H1 (cell line): ENCODE data around the gene IWS1. TPM values are rescaled to one million over a fixed set of nuclear protein-coding genes. Genes with fewer than 3 reads are reported as not detected.

Source experiments
- CTCF ChIA-PET: fragments of 300-600 bp; sonication (Branson Sonifier 250); formaldehyde crosslinking; loops from one replicate; lab custom pipeline; 2021; ENCODE audit not compliant: partially characterized antibody; lab: Charles Lee
- POLR2A ChIA-PET: fragments of 300-600 bp; sonication (Branson Sonifier 250); formaldehyde crosslinking; loops from one replicate; lab custom pipeline; 2021; ENCODE audit warnings: inconsistent platforms; ENCODE audit not compliant: partially characterized antibody; lab: Charles Lee
- DNase-seq, 2 experiments: peaks; one replicate each; pipeline versions ENCODE4 v3.0.0 to v3.0.0-alpha.2; 2010 to 2022; ENCODE audit warnings: low spot score in 2 of 2, low read depth in 1 of 2, mixed read lengths in 1 of 2
- FAIRE-seq: peaks from 2 replicates; lab custom pipeline; 2011; peaks lifted over from hg19 to GRCh38; lab: Jason Lieb, UNC
- H2AFZ ChIP-seq: 2 replicates; pipeline ENCODE4 v1.8.1; 2012; ENCODE audit warnings: low read length, inconsistent platforms
- H2AK5ac ChIP-seq: 2 replicates; pipeline ENCODE4 v1.6.1; 2013; ENCODE audit warnings: low read depth, low read length
- H2BK120ac ChIP-seq: replicated peaks from 2 replicates; pipeline ENCODE3; 2013; ENCODE audit warnings: low read depth, low read length, inconsistent platforms
- H2BK12ac ChIP-seq: 2 replicates; pipeline ENCODE4 v1.6.1; 2013; ENCODE audit warnings: low read depth, low read length
- H2BK15ac ChIP-seq: 2 replicates; pipeline ENCODE4 v1.6.1; 2013; ENCODE audit warnings: low read length
- H2BK20ac ChIP-seq: 2 replicates; pipeline ENCODE4 v1.6.1; 2013; ENCODE audit warnings: low read length
- H2BK5ac ChIP-seq: 2 replicates; pipeline ENCODE4 v1.6.1; 2013; ENCODE audit warnings: low read depth, low read length
- H3K14ac ChIP-seq: 2 replicates; pipeline ENCODE4 v1.6.1; 2013; ENCODE audit warnings: inconsistent platforms; ENCODE audit not compliant: insufficient read length
- H3K18ac ChIP-seq: 2 replicates; pipeline ENCODE4 v1.6.1; 2013; ENCODE audit warnings: low read length; ENCODE audit errors: extremely low read depth
- H3K23ac ChIP-seq: 2 replicates; pipeline ENCODE4 v1.6.1; 2013; ENCODE audit warnings: inconsistent platforms; ENCODE audit not compliant: insufficient read length
- H3K23me2 ChIP-seq: 2 replicates; pipeline ENCODE4 v1.6.1; 2013; ENCODE audit warnings: low read depth, low read length
- H3K27ac ChIP-seq: 2 replicates; pipeline ENCODE4 v1.6.1; 2011; ENCODE audit warnings: low read depth, low read length, inconsistent platforms
- H3K27me3 ChIP-seq, 4 experiments: replicated peaks in 1 of 4; 1 replicate in 1 of 4; 2 replicates in 3 of 4; pipeline versions ENCODE4 v1.6.1 to v1.8.1; 2011 to 2013; ENCODE audit warnings: low read length in 3 of 4, mild to moderate bottlenecking in 3 of 4, inconsistent platforms in 2 of 4, mixed read lengths in 2 of 4, moderate library complexity in 1 of 4; ENCODE audit not compliant: control insufficient read depth in 3 of 4, insufficient read depth in 3 of 4; ENCODE audit errors: extremely low read depth in 1 of 4
- H3K36me3 ChIP-seq, 4 experiments: 2 replicates each; pipeline versions ENCODE4 v1.6.1 to v1.8.1; 2011 to 2013; ENCODE audit warnings: mild to moderate bottlenecking in 4 of 4, low read length in 3 of 4, moderate library complexity in 2 of 4, control low read depth in 1 of 4, inconsistent platforms in 1 of 4; ENCODE audit not compliant: insufficient read depth in 4 of 4, control insufficient read depth in 2 of 4
- H3K4ac ChIP-seq: replicated peaks from 2 replicates; pipeline ENCODE3; 2013; ENCODE audit warnings: low read length, low read depth, mixed read lengths, inconsistent platforms; ENCODE audit not compliant: insufficient read length
- H3K4me1 ChIP-seq, 4 experiments: replicated peaks in 1 of 4; 1 replicate in 1 of 4; 2 replicates in 3 of 4; pipeline versions ENCODE4 v1.6.1 to v1.8.1; 2011 to 2013; ENCODE audit warnings: low read length in 3 of 4, inconsistent platforms in 2 of 4, mixed read lengths in 1 of 4; ENCODE audit not compliant: insufficient read depth in 4 of 4, control insufficient read depth in 3 of 4
- H3K4me2 ChIP-seq, 2 experiments: 2 replicates each; pipeline versions ENCODE4 v1.6.1 to v1.8.1; 2011 to 2013; ENCODE audit warnings: low read depth in 2 of 2, low read length in 2 of 2, control low read depth in 1 of 2, inconsistent platforms in 1 of 2, mild to moderate bottlenecking in 1 of 2; ENCODE audit not compliant: insufficient read depth in 1 of 2
- H3K4me3 ChIP-seq, 4 experiments: fragments of 200-600, 300-600 bp in 1 of 4; sonication (generic), shearing (Covaris generic), sonication (Bioruptor Twin) in 1 of 4; 2 replicates each; pipeline versions ENCODE4 v1.5.1 to v1.8.1; 2011 to 2016; ENCODE audit warnings: low read length in 4 of 4, low read depth in 3 of 4, control low read depth in 2 of 4, inconsistent platforms in 2 of 4, mild to moderate bottlenecking in 2 of 4, mixed read lengths in 1 of 4, moderate library complexity in 1 of 4; ENCODE audit not compliant: insufficient read depth in 2 of 4; ENCODE audit errors: extremely low read depth in 1 of 4
- H3K56ac ChIP-seq: replicated peaks from 2 replicates; pipeline ENCODE3; 2013; ENCODE audit warnings: low read depth, mild to moderate bottlenecking, mixed read lengths, low read length, inconsistent platforms; ENCODE audit not compliant: insufficient read length
- H3K79me1 ChIP-seq: 2 replicates; pipeline ENCODE4 v1.6.1; 2013; ENCODE audit warnings: low read depth, low read length, control low read depth
- H3K79me2 ChIP-seq, 2 experiments: 2 replicates each; pipeline versions ENCODE4 v1.6.1 to v1.8.1; 2012 to 2013; ENCODE audit warnings: low read length in 2 of 2, mild to moderate bottlenecking in 2 of 2, inconsistent platforms in 1 of 2; ENCODE audit not compliant: insufficient read depth in 2 of 2, control insufficient read depth in 1 of 2
- H3K9ac ChIP-seq, 4 experiments: replicated peaks in 1 of 4; 1 replicate in 1 of 4; 2 replicates in 3 of 4; pipeline versions ENCODE4 v1.6.1 to v1.8.1; 2011 to 2013; ENCODE audit warnings: low read depth in 3 of 4, low read length in 3 of 4, control low read depth in 2 of 4, mild to moderate bottlenecking in 2 of 4, moderate library complexity in 2 of 4, inconsistent platforms in 1 of 4; ENCODE audit errors: extremely low read depth in 1 of 4
- H3K9me3 ChIP-seq, 2 experiments: 2 replicates each; pipeline versions ENCODE4 v1.6.1 to v1.8.1; 2012 to 2013; ENCODE audit warnings: mild to moderate bottlenecking in 2 of 2, moderate library complexity in 2 of 2, control low read depth in 1 of 2, inconsistent platforms in 1 of 2, low read depth in 1 of 2, low read length in 1 of 2, mixed read lengths in 1 of 2; ENCODE audit not compliant: insufficient read depth in 2 of 2
- H4K20me1 ChIP-seq, 2 experiments: replicated peaks in 1 of 2; 2 replicates each; pipeline versions ENCODE3 to v1.8.1; 2011 to 2013; ENCODE audit warnings: inconsistent platforms in 2 of 2, low read length in 2 of 2, mild to moderate bottlenecking in 1 of 2; ENCODE audit not compliant: insufficient read depth in 2 of 2, control insufficient read depth in 1 of 2
- H4K5ac ChIP-seq: 2 replicates; pipeline ENCODE4 v1.6.1; 2013; ENCODE audit warnings: low read length, low read depth, mixed read lengths, inconsistent platforms; ENCODE audit not compliant: insufficient read length
- H4K8ac ChIP-seq: 2 replicates; pipeline ENCODE4 v1.8.0; 2013; ENCODE audit warnings: mild to moderate bottlenecking, moderate library complexity, low read length, inconsistent platforms; ENCODE audit not compliant: insufficient read depth; ENCODE audit errors: extremely low read depth
- H4K91ac ChIP-seq: replicated peaks from 2 replicates; pipeline ENCODE3; 2013; ENCODE audit warnings: low read length, mixed read lengths, inconsistent platforms; ENCODE audit not compliant: insufficient read length
- ASH2L ChIP-seq: fragments of 200-600, 300-600 bp; sonication (generic); IDR thresholded peaks from one replicate; pipeline ENCODE4 v1.7.1; 2017; ENCODE audit warnings: low read length
- BRCA1 ChIP-seq: IDR thresholded peaks from 2 replicates; pipeline ENCODE4 v1.6.1; 2012; ENCODE audit warnings: low read depth, low read length, improper control_type of control experiment
- CHD1 ChIP-seq: IDR thresholded peaks from 2 replicates; pipeline ENCODE4 v1.6.1; 2012; ENCODE audit warnings: low read depth, low read length, improper control_type of control experiment
- CTBP2 ChIP-seq: IDR thresholded peaks from 2 replicates; pipeline ENCODE4 v1.7.0; 2011; ENCODE audit warnings: borderline replicate concordance, mild to moderate bottlenecking, moderate library complexity, mixed read lengths, low read length; ENCODE audit not compliant: insufficient read depth, insufficient read length
- FOSL1 ChIP-seq: IDR thresholded peaks from 2 replicates; pipeline ENCODE4 v1.6.1; 2011; ENCODE audit warnings: mild to moderate bottlenecking, low read depth, low read length, moderate library complexity; ENCODE audit not compliant: insufficient read depth
- HDAC2 ChIP-seq, 2 experiments: fragments of 300-600 bp in 1 of 2; sonication (generic) in 1 of 2; IDR thresholded peaks; 2 replicates each; pipeline ENCODE4 v1.6.1; 2011 to 2012; ENCODE audit warnings: low read depth in 2 of 2, low read length in 2 of 2, mild to moderate bottlenecking in 2 of 2, moderate library complexity in 2 of 2, borderline replicate concordance in 1 of 2, inconsistent platforms in 1 of 2
- KDM1A ChIP-seq: fragments of 200-600, 300-600 bp; sonication (generic); IDR thresholded peaks from 2 replicates; pipeline ENCODE4 v1.7.1; 2016; ENCODE audit warnings: mild to moderate bottlenecking, low read length, borderline replicate concordance
- RXRA ChIP-seq: IDR thresholded peaks from 2 replicates; pipeline ENCODE4 v1.6.1; 2011; ENCODE audit warnings: low read depth, mild to moderate bottlenecking, low read length, moderate library complexity; ENCODE audit not compliant: insufficient read depth
- SIX5 ChIP-seq: IDR thresholded peaks from 2 replicates; pipeline ENCODE4 v1.6.1; 2011; ENCODE audit warnings: mild to moderate bottlenecking, low read depth, low read length
- WGBS, 2 experiments: shearing (Covaris generic) in 1 of 2; methylation state at CpG; one replicate each; pipeline versions ENCODE4 v1.1.6 to v1.1.7; 2013 to 2015; ENCODE audit warnings: low lambda C conversion rate in 2 of 2, mixed read lengths in 2 of 2, inconsistent platforms in 1 of 2, low coverage in 1 of 2, missing lambda C conversion rate in 1 of 2; ENCODE audit not compliant: insufficient replicate concordance in 2 of 2, insufficient coverage in 1 of 2, insufficient read length in 1 of 2; ENCODE audit errors: extremely low coverage in 1 of 2, missing lambda C conversion rate in 1 of 2; 5-methylcytosine and 5-hydroxymethylcytosine counted together
- polyA plus RNA-seq, 7 experiments: library from polyadenylated mRNA; depleted of rRNA in 3 of 7; stranded (reverse) in 5 of 7; unstranded in 2 of 7; fragments of >200 nt in 5 of 7; fragments of 200-250 nt in 2 of 7; gene quantifications; 1 replicate in 5 of 7; 2 replicates in 1 of 7; 4 replicates in 1 of 7; pipeline versions ENCODE4 v1.2.1 to v1.2.3, GENCODE V29; 2011 to 2013; ENCODE audit warnings: missing spikeins in 2 of 7, mixed read lengths in 2 of 7
- total RNA-seq: library from RNA; stranded (reverse); fragmentation: NEBNext Ultra II Directional; extraction: Animal tissue kit (Norgen Biotek cat#: 25700); gene quantifications from 2 replicates; pipeline ENCODE4 v1.2.1, GENCODE V29; 2021

Gene IWS1
- total and polyA plus RNA-seq, 2 of the 8 experiments (the other 6 are each of a cell fraction or from before 2014, with no cell fraction given), result 18.4 to 64.8 TPM

- Histone ChIP-seq H3K4me2 (no peak overlapping the region), H3K27me3 (no peaks in the 10 kb centered on the region), H2BK20ac (no peak overlapping the region), H3K23ac (no peak overlapping the region), H4K5ac (no peak overlapping the region), H2AK5ac (no peak overlapping the region), H3K4ac (no peak overlapping the region), H2AFZ (no peak overlapping the region), H2BK15ac (no peak overlapping the region), H3K36me3 (no peaks in the 10 kb centered on the region), H3K14ac (no peak overlapping the region), H3K23me2 (no peaks in the 10 kb centered on the region), H3K4me3 (no peak overlapping the region), H3K18ac (no peak overlapping the region), H3K79me2 (no peaks in the 10 kb centered on the region), H4K91ac (no peak overlapping the region), H2BK120ac (no peak overlapping the region), H3K79me1 (no peaks in the 10 kb centered on the region), H3K9me3 (0 out of 4 replicates have a peak, but pooled peaks cover 0 to 2% of the 10 kb centered on the region in 2 experiments), H3K27ac (no peak overlapping the region), H3K4me1 (no peaks in the 10 kb centered on the region), H3K56ac (no peak overlapping the region), H4K8ac (no peak overlapping the region), H2BK12ac (no peak overlapping the region), H4K20me1 (no peaks in the 10 kb centered on the region), H2BK5ac (no peak overlapping the region), H3K9ac (no peak overlapping the region)
- DNase-seq (peak in 1 of 2 experiments; percentile 41), FAIRE-seq (no peak)
- 88% methylated on average over 9 of the region's 9 CpGs; no CpG with 5 or more reads in 1 of the 2 experiments for WGBS, 2 experiments
- POLR2A ChIA-PET, result interaction anchor here (1.2 kb wide), 2 partner anchors 8 to 43 kb away, joined by 3 to 4 read pairs; no protein-coding TSS in a partner anchor
- CTCF ChIA-PET, result interaction anchor here (0.8 to 7.6 kb wide), 10 partner anchors 10 to 113 kb away, joined by 3 to 46 read pairs (median 5); no protein-coding TSS in a partner anchor
- TF ChIP-seq BRCA1 (no peak), SIX5 (no peak), FOSL1 (no peak), HDAC2 (IDR thresholded peaks at IDR 0.05; ENCODE audit: borderline replicate concordance in 1 of 2, low read depth in 2 of 2, low read length in 2 of 2) (no peak), RXRA (no peak), CTBP2 (no peak), KDM1A (no peak), ASH2L (no peak), CHD1 (no peak)
These were observed 89.2 kb downstream of the IWS1 start for GRCh38 chr2:127437056-127437455.
